Loucy (cell line): Measurements from ENCODE around the gene SMIM38.

Source experiments
- H2AFZ ChIP-seq: fragments of 200-600 bp; sonication (generic); 2 replicates; pipeline ENCODE4 v1.6.0; 2016; ENCODE audit warnings: antibody characterized with exemption, mild to moderate bottlenecking, low read length, moderate library complexity
- H3F3A ChIP-seq: fragments of 200-600 bp; 2 replicates; pipeline ENCODE4 v1.6.0; 2016; ENCODE audit warnings: antibody characterized with exemption, low read depth, mild to moderate bottlenecking
- H3K27me3 ChIP-seq: fragments of 200-600 bp; sonication (generic); 2 replicates; pipeline ENCODE4 v1.6.1; 2014; ENCODE audit warnings: low read length, mild to moderate bottlenecking; ENCODE audit not compliant: insufficient read depth, poor library complexity, severe bottlenecking
- H3K36me3 ChIP-seq: fragments of 200-600 bp; sonication (generic); 2 replicates; pipeline ENCODE4 v1.6.1; 2016; ENCODE audit warnings: low read length; ENCODE audit not compliant: insufficient read depth
- H3K4me1 ChIP-seq: fragments of 200-600 bp; sonication (generic); 2 replicates; pipeline ENCODE4 v1.5.1; 2014; ENCODE audit warnings: low read length, mild to moderate bottlenecking; ENCODE audit not compliant: insufficient read depth, poor library complexity, severe bottlenecking
- H3K4me2 ChIP-seq: fragments of 200-600 bp; sonication (generic); 2 replicates; pipeline ENCODE4 v1.6.0; 2014; ENCODE audit warnings: antibody characterized with exemption, low read length, low read depth, mild to moderate bottlenecking; ENCODE audit not compliant: poor library complexity, severe bottlenecking
- H3K4me3 ChIP-seq: fragments of 200-600 bp; sonication (generic); 2 replicates; pipeline ENCODE4 v1.5.1; 2014; ENCODE audit warnings: low read length, mild to moderate bottlenecking, mixed read lengths; ENCODE audit not compliant: poor library complexity, severe bottlenecking
- H3K79me2 ChIP-seq: fragments of 200-600 bp; sonication (generic); 2 replicates; pipeline ENCODE4 v1.6.1; 2014; ENCODE audit warnings: low read length; ENCODE audit not compliant: insufficient read depth
- H3K9ac ChIP-seq: fragments of 200-600 bp; sonication (generic); 2 replicates; pipeline ENCODE4 v1.6.0; 2014; ENCODE audit warnings: mild to moderate bottlenecking, low read depth, low read length, moderate library complexity; ENCODE audit not compliant: poor library complexity, severe bottlenecking
- H3K9me2 ChIP-seq: fragments of 200-600 bp; sonication (generic); replicated peaks from 2 replicates; pipeline ENCODE4 v1.6.1; 2016; ENCODE audit warnings: low read depth, low read length, mixed read lengths
- H3K9me3 ChIP-seq: fragments of 200-600 bp; sonication (generic); 2 replicates; pipeline ENCODE4 v1.6.1; 2014; ENCODE audit warnings: mild to moderate bottlenecking, antibody characterized with exemption, low read length, low read depth; ENCODE audit not compliant: insufficient read depth
- H4K20me1 ChIP-seq: fragments of 200-600 bp; sonication (generic); 2 replicates; pipeline ENCODE4 v1.6.0; 2014; ENCODE audit warnings: antibody characterized with exemption, low read length, mild to moderate bottlenecking; ENCODE audit not compliant: insufficient read depth, poor library complexity, severe bottlenecking
- CTCF ChIP-seq: fragments of 200-600 bp; sonication (generic); conservative IDR thresholded peaks from 2 replicates; pipeline ENCODE4 v1.5.1; 2014; ENCODE audit warnings: mild to moderate bottlenecking, antibody characterized with exemption, low read length
- EZH2phosphoT487 ChIP-seq: fragments of 200-600 bp; IDR thresholded peaks from 2 replicates; pipeline ENCODE4 v1.6.1; 2018; ENCODE audit warnings: antibody characterized with exemption, mild to moderate bottlenecking, moderate library complexity, borderline replicate concordance

SMIM38 gene

GRCh38 chr11:69108030-69108429, 47.7 kb upstream of the SMIM38 start:
- TF ChIP-seq CTCF = no peak
- no peaks in the 10 kb centered on the region for H3K27me3 ChIP-seq
- H3K9me3 ChIP-seq = no peaks in the 10 kb centered on the region
- no peaks in the 10 kb centered on the region for H4K20me1 ChIP-seq
- no peaks in the 10 kb centered on the region for H3K9me2 ChIP-seq
- H2AFZ ChIP-seq = no peak overlapping the region
- no peaks in the 10 kb centered on the region for H3K36me3 ChIP-seq
- no peak overlapping the region for H3K4me3 ChIP-seq
- no peak overlapping the region for H3K9ac ChIP-seq
- no peak overlapping the region for H3K4me2 ChIP-seq
- no peaks in the 10 kb centered on the region for H3K79me2 ChIP-seq
- no peaks in the 10 kb centered on the region for H3F3A ChIP-seq
- no peaks in the 10 kb centered on the region for H3K4me1 ChIP-seq

- Histone ChIP-seq H3K9ac (no peak overlapping the region), H3K27me3 (no peaks in the 10 kb centered on the region), H3K36me3 (no peaks in the 10 kb centered on the region), H3K9me2 (no peaks in the 10 kb centered on the region), H4K20me1 (no peaks in the 10 kb centered on the region), H3K4me2 (no peak overlapping the region), H3K4me1 (no peaks in the 10 kb centered on the region), H3K4me3 (no peak overlapping the region), H3F3A (no peaks in the 10 kb centered on the region), H3K79me2 (no peaks in the 10 kb centered on the region), H3K9me3 (no peaks in the 10 kb centered on the region), H2AFZ (no peak overlapping the region)
- TF ChIP-seq CTCF (no peak), EZH2phosphoT487 (no peak)
Measured at GRCh38 chr11:69108559-69108958, 47.2 kb upstream of the SMIM38 start.

- H4K20me1 ChIP-seq = no peaks in the 10 kb centered on the region
- no peaks in the 10 kb centered on the region for H3K9me2 ChIP-seq
- H3K4me2 ChIP-seq = no peak overlapping the region
- no peak for TF ChIP-seq EZH2phosphoT487
- TF ChIP-seq CTCF = no peak
- H2AFZ ChIP-seq = no peak overlapping the region
- H3K4me1 ChIP-seq = no peaks in the 10 kb centered on the region
- no peaks in the 10 kb centered on the region for H3K27me3 ChIP-seq
- no peaks in the 10 kb centered on the region for H3K79me2 ChIP-seq
- no peaks in the 10 kb centered on the region for H3K36me3 ChIP-seq
- H3K9me3 ChIP-seq = no peaks in the 10 kb centered on the region
- H3K4me3 ChIP-seq = no peak overlapping the region
- H3K9ac ChIP-seq = no peak overlapping the region
- H3F3A ChIP-seq = no peaks in the 10 kb centered on the region
Measured at GRCh38 chr11:69109101-69109500, 46.6 kb upstream of the SMIM38 start.
